OCI-LY7 (cell line): Measurements from ENCODE around the gene GAP43. TPM values are rescaled to one million over a fixed set of nuclear protein-coding genes. Genes with fewer than 3 reads are reported as not detected.

Experiments
- BruUV-seq: library from RNA; stranded (reverse); fragments of 400-500 nt; replicated peaks from 2 replicates; lab custom pipeline; 2021; lab: Mats Ljungman, UMichigan
- CTCF ChIA-PET: fragments of 300-600 bp; sonication (Branson Sonifier 250); formaldehyde crosslinking; loops from one replicate; lab custom pipeline; 2022; ENCODE audit warnings: antibody characterized with exemption; ENCODE audit not compliant: unreplicated experiment; lab: Charles Lee
- POLR2A ChIA-PET: fragments of 300-600 bp; sonication (Branson Sonifier 250); formaldehyde crosslinking; loops from one replicate; lab custom pipeline; 2022; ENCODE audit warnings: antibody characterized with exemption; lab: Charles Lee
- DNase-seq: peaks from one replicate; pipeline ENCODE4 v3.0.0-alpha.2; 2015; ENCODE audit warnings: low spot score
- H2AFZ ChIP-seq: fragments of 200-600 bp; sonication (generic), shearing (Covaris generic); 2 replicates; pipeline ENCODE4 v1.6.1; 2014; ENCODE audit warnings: mild to moderate bottlenecking, antibody characterized with exemption, low read length, moderate library complexity
- H3K27ac ChIP-seq: fragments of 200-600 bp; sonication (generic); 2 replicates; pipeline ENCODE4 v1.5.1; 2014; ENCODE audit warnings: mixed run types, low read depth, mild to moderate bottlenecking, moderate library complexity, low read length, inconsistent platforms; ENCODE audit not compliant: poor library complexity, severe bottlenecking
- H3K36me3 ChIP-seq: fragments of 200-600 bp; sonication (generic); 2 replicates; pipeline ENCODE4 v1.6.1; 2014; ENCODE audit warnings: mild to moderate bottlenecking, antibody characterized with exemption, low read length, moderate library complexity, mixed read lengths; ENCODE audit not compliant: insufficient read depth
- H3K4me1 ChIP-seq: fragments of 200-600 bp; sonication (generic); 2 replicates; pipeline ENCODE4 v1.5.1; 2014; ENCODE audit warnings: mild to moderate bottlenecking, low read length; ENCODE audit not compliant: insufficient read depth, poor library complexity, severe bottlenecking
- H3K4me2 ChIP-seq: fragments of 200-600 bp; sonication (generic); 2 replicates; pipeline ENCODE4 v1.6.1; 2014; ENCODE audit warnings: mild to moderate bottlenecking, low read length
- H3K4me3 ChIP-seq: fragments of 200-600 bp; sonication (generic); 2 replicates; pipeline ENCODE4 v1.5.1; 2014; ENCODE audit warnings: mild to moderate bottlenecking, low read depth, low read length; ENCODE audit not compliant: poor library complexity, severe bottlenecking
- H3K79me2 ChIP-seq: fragments of 200-600 bp; sonication (generic); 2 replicates; pipeline ENCODE4 v1.6.1; 2016; ENCODE audit warnings: low read depth, mild to moderate bottlenecking, low read length, moderate library complexity, mixed read lengths; ENCODE audit not compliant: insufficient read depth
- H3K9me2 ChIP-seq: fragments of 200-600 bp; sonication (generic); 2 replicates; pipeline ENCODE4 v1.6.1; 2016; ENCODE audit warnings: mild to moderate bottlenecking, low read length, mixed read lengths; ENCODE audit not compliant: insufficient read depth
- H3K9me3 ChIP-seq: fragments of 200-600 bp; sonication (generic); 2 replicates; pipeline ENCODE4 v1.6.1; 2014; ENCODE audit warnings: mild to moderate bottlenecking, mixed run types, low read length, mixed read lengths
- H4K20me1 ChIP-seq: fragments of 200-600 bp; sonication (generic); 2 replicates; pipeline ENCODE4 v1.6.1; 2014; ENCODE audit warnings: mild to moderate bottlenecking, antibody characterized with exemption, low read length, moderate library complexity, mixed read lengths; ENCODE audit not compliant: insufficient read depth
- CTCF ChIP-seq: fragments of 200-600 bp; sonication (generic); conservative IDR thresholded peaks from 2 replicates; pipeline ENCODE4 v1.5.1; 2014; ENCODE audit warnings: mild to moderate bottlenecking, antibody characterized with exemption, low read length, moderate library complexity, mixed read lengths
- EZH2phosphoT487 ChIP-seq: fragments of 200-600 bp; sonication (generic); IDR thresholded peaks from 2 replicates; pipeline ENCODE4 v1.6.1; 2018; ENCODE audit warnings: low read depth, borderline replicate concordance, mild to moderate bottlenecking, mixed run types, antibody characterized with exemption, low read length, moderate library complexity, mixed read lengths
- intact Hi-C: fragments of 100-400 bp; cut with micrococcal nuclease; formaldehyde crosslinking; loops from one replicate; pipeline ENCODE4 v1.10.0; 2022; ENCODE audit not compliant: unreplicated experiment
- total RNA-seq, 2 experiments: library from RNA; depleted of rRNA in 1 of 2; stranded (reverse); fragments of >200 nt in 1 of 2; shearing (Covaris generic) in 1 of 2; gene quantifications; 2 replicates each; pipeline ENCODE4 v1.2.3, GENCODE V29; 2014 to 2022

GAP43 gene
- total RNA-seq, 2 experiments from 2014 or later, result not detected

GRCh38 chr3:115626721-115627120 is 3.4 kb downstream of the GAP43 start:
- H2AFZ ChIP-seq, result no peak overlapping the region
- H3K4me1 ChIP-seq, result no peaks in the 10 kb centered on the region
- no peak for TF ChIP-seq CTCF
- TF ChIP-seq EZH2phosphoT487, result no peak
- no peak overlapping the region for H3K4me2 ChIP-seq
- DNase-seq, result no peak
- no peaks in the 10 kb centered on the region for H4K20me1 ChIP-seq
- CTCF ChIA-PET, result no interaction called here
- no peak overlapping the region for H3K27ac ChIP-seq
- no peak overlapping the region for H3K4me3 ChIP-seq
- intact Hi-C loops, result no loop called here
- no peaks in the 10 kb centered on the region for H3K79me2 ChIP-seq
- BruUV-seq, result no TSS peak
- no peaks in the 10 kb centered on the region for H3K36me3 ChIP-seq
- no peaks in the 10 kb centered on the region for H3K9me3 ChIP-seq
- no peaks in the 10 kb centered on the region for H3K9me2 ChIP-seq
- POLR2A ChIA-PET, result interaction anchor here (0.6 to 0.7 kb wide), 2 partner anchors 56 to 1718 kb away, joined by 3 to 4 read pairs; no protein-coding TSS in a partner anchor

GRCh38 chr3:115627180-115628074 is 4.1 kb downstream of the GAP43 start:
- ChIA-PET POLR2A (interaction anchor here (0.6 to 1.1 kb wide), 3 partner anchors 13 to 1717 kb away, joined by 3 to 5 read pairs (median 4); no protein-coding TSS in a partner anchor), CTCF (no interaction called here)
- Histone ChIP-seq H3K9me3 (no peaks in the 10 kb centered on the region), H3K79me2 (no peaks in the 10 kb centered on the region), H3K4me3 (no peak overlapping the region), H2AFZ (no peak overlapping the region), H3K36me3 (no peaks in the 10 kb centered on the region), H3K9me2 (no peaks in the 10 kb centered on the region), H3K4me2 (no peak overlapping the region), H3K27ac (no peak overlapping the region), H3K4me1 (no peaks in the 10 kb centered on the region), H4K20me1 (no peaks in the 10 kb centered on the region)
- BruUV-seq, result no TSS peak
- DNase-seq, result no peak
- TF ChIP-seq EZH2phosphoT487 (no peak), CTCF (no peak)
- intact Hi-C loops, result no loop called here

GRCh38 chr3:115628075-115628412 is 4.7 kb downstream of the GAP43 start:
- Histone ChIP-seq H3K27ac (no peak overlapping the region), H3K4me3 (no peak overlapping the region), H3K36me3 (no peaks in the 10 kb centered on the region), H3K9me2 (no peaks in the 10 kb centered on the region), H3K4me1 (no peaks in the 10 kb centered on the region), H3K9me3 (no peaks in the 10 kb centered on the region), H3K4me2 (no peak overlapping the region), H4K20me1 (no peaks in the 10 kb centered on the region), H3K79me2 (no peaks in the 10 kb centered on the region), H2AFZ (no peak overlapping the region)
- TF ChIP-seq EZH2phosphoT487 (no peak), CTCF (no peak)
- BruUV-seq, result no TSS peak
- ChIA-PET CTCF (no interaction called here), POLR2A (interaction anchor here (1.1 kb wide), 1 partner anchor 13 kb away, joined by 5 read pairs; no protein-coding TSS in a partner anchor)
- DNase-seq, result no peak
- intact Hi-C loops, result no loop called here
